GM21528 (cell line): ENCODE results near the gene EYS.
"Not testable (repeated sequence)": the region's sequence is repeated elsewhere in the genome, so short reads cannot be mapped to it uniquely, and the experiment has no call there.

Experiments used
- ATAC-seq: cut with Tn5 transposase; IDR thresholded peaks from one replicate; pipeline ENCODE4 v1.9.1; 2021; ENCODE audit warnings: mild to moderate bottlenecking, moderate library complexity; ENCODE audit not compliant: unreplicated experiment, low FRiP score

The EYS gene

GRCh38 chr6:63964366-63964765, 1742.7 kb downstream of the EYS start:
- no peak for ATAC-seq

GRCh38 chr6:63963769-63964315, 1743.2 kb downstream of the EYS start:
- ATAC-seq, result no peak

GRCh38 chr6:63953336-63954021, 1753.5 kb downstream of the EYS start:
- not testable (repeated sequence) for ATAC-seq

GRCh38 chr6:63947792-63948529, 1759.1 kb downstream of the EYS start:
- ATAC-seq, result no peak

- no peak for ATAC-seq
These were observed 1761.0 kb downstream of the EYS start for GRCh38 chr6:63945987-63946386.

- ATAC-seq, result no peak
These were observed 1763.2 kb downstream of the EYS start for GRCh38 chr6:63943826-63944225.

- no peak for ATAC-seq
These were observed 1765.1 kb downstream of the EYS start for GRCh38 chr6:63941747-63942470.

GRCh38 chr6:63940056-63940455, 1767.0 kb downstream of the EYS start:
- ATAC-seq, result no peak

- ATAC-seq, result no peak
These were observed 1770.6 kb downstream of the EYS start for GRCh38 chr6:63936399-63936798.

GRCh38 chr6:63935732-63936131, 1771.3 kb downstream of the EYS start:
- ATAC-seq, result no peak

- not testable (repeated sequence) for ATAC-seq
These were observed 1773.1 kb downstream of the EYS start for GRCh38 chr6:63933948-63934347.

GRCh38 chr6:63930848-63931247, 1776.2 kb downstream of the EYS start:
- ATAC-seq, result no peak

GRCh38 chr6:63929111-63929510, 1777.9 kb downstream of the EYS start:
- no peak for ATAC-seq

GRCh38 chr6:63928613-63929012, 1778.4 kb downstream of the EYS start:
- ATAC-seq, result no peak

GRCh38 chr6:63926950-63927927, 1779.8 kb downstream of the EYS start:
- no peak for ATAC-seq

- ATAC-seq, result no peak
These were observed 1780.7 kb downstream of the EYS start for GRCh38 chr6:63926258-63926780.

- ATAC-seq, result peak; percentile 87
These were observed 1783.8 kb downstream of the EYS start for GRCh38 chr6:63923139-63923739.

- ATAC-seq, result no peak
These were observed 1787.4 kb downstream of the EYS start for GRCh38 chr6:63919556-63920110.

GRCh38 chr6:63912887-63913286, 1794.1 kb downstream of the EYS start:
- ATAC-seq, result no peak
